K562 (cell line): ENCODE data around the gene HRAS. TPM values are rescaled to one million over a fixed set of nuclear protein-coding genes. Genes with fewer than 3 reads are reported as not detected.
A peak's percentile ranks its signal among the peaks of the same experiment; 100 is the strongest.

Source experiments
- ARID1B ChIP-seq: fragments of 450-650 bp; IDR thresholded peaks from 2 replicates; pipeline ENCODE4 v1.6.1; 2016; ENCODE audit warnings: antibody characterized with exemption, mild to moderate bottlenecking, inconsistent platforms
- ATF3 ChIP-seq, 2 experiments: fragments of 450-650 bp in 1 of 2; sonication (generic) in 1 of 2; formaldehyde crosslinking in 1 of 2; IDR thresholded peaks in 1 of 2; conservative IDR thresholded peaks in 1 of 2; 2 replicates each; pipeline versions ENCODE4 v1.6.1 to v1.8.1; 2016 to 2023; ENCODE audit warnings: mild to moderate bottlenecking in 2 of 2, moderate library complexity in 2 of 2, inconsistent platforms in 1 of 2, missing genetic modification reagents in 1 of 2
- BACH1 ChIP-seq: fragments of 200-800 bp; sonication (Bioruptor generic); IDR thresholded peaks from 2 replicates; pipeline ENCODE4 v1.6.1; 2016; ENCODE audit warnings: missing genetic modification characterization, missing compliant biosample characterization
- KDM4B ChIP-seq, 2 experiments: fragments of 450-650 bp in 1 of 2; sonication (generic) in 1 of 2; IDR thresholded peaks; 2 replicates each; pipeline ENCODE4 v1.6.1; 2016 to 2017; ENCODE audit warnings: borderline replicate concordance in 2 of 2, antibody characterized with exemption in 1 of 2, low read depth in 1 of 2, mild to moderate bottlenecking in 1 of 2
- MTA1 ChIP-seq: fragments of 450-650 bp; IDR thresholded peaks from 2 replicates; pipeline ENCODE4 v1.6.1; 2017; ENCODE audit warnings: borderline replicate concordance
- MYC ChIP-seq, 2 experiments: fragments of 250-450 bp in 1 of 2; sonication (Bioruptor Pico) in 1 of 2; IDR thresholded peaks; 2 replicates each; pipeline versions ENCODE4 v1.5.1 to v1.6.1; 2012 to 2021; ENCODE audit warnings: low read depth in 2 of 2, borderline replicate concordance in 1 of 2, improper control_type of control experiment in 1 of 2, low read length in 1 of 2, mild to moderate bottlenecking in 1 of 2, moderate library complexity in 1 of 2
- POLR2AphosphoS2 ChIP-seq: IDR thresholded peaks from 2 replicates; pipeline ENCODE4 v1.6.1; 2012; ENCODE audit warnings: low read length, improper control_type of control experiment
- RBFOX2 ChIP-seq: fragments of 200-400 bp; formaldehyde crosslinking; IDR thresholded peaks from 2 replicates; pipeline ENCODE4 v1.6.1; 2017; ENCODE audit warnings: low read depth, mild to moderate bottlenecking, low read length, moderate library complexity
- RBM15 ChIP-seq: fragments of 200-400 bp; formaldehyde crosslinking; IDR thresholded peaks from 2 replicates; pipeline ENCODE4 v1.6.1; 2018; ENCODE audit warnings: mild to moderate bottlenecking, low read length, moderate library complexity; ENCODE audit not compliant: insufficient read depth
- SMARCA4 ChIP-seq: fragments of 450-650 bp; IDR thresholded peaks from 2 replicates; pipeline ENCODE4 v1.6.1; 2016
- SP1 ChIP-seq: sonication (generic); formaldehyde crosslinking; IDR thresholded peaks from 2 replicates; pipeline ENCODE4 v1.8.1; 2022; ENCODE audit warnings: mild to moderate bottlenecking, missing genetic modification reagents
- ZBTB9 ChIP-seq: fragments of 450-650 bp; formaldehyde crosslinking; IDR thresholded peaks from 2 replicates; pipeline ENCODE4 v1.4.0; 2020; ENCODE audit warnings: mild to moderate bottlenecking, moderate library complexity
- ZNF316 ChIP-seq: fragments of 450-650 bp; IDR thresholded peaks from 2 replicates; pipeline ENCODE4 v1.6.1; 2016
- ZNF431 ChIP-seq: sonication (generic); formaldehyde crosslinking; IDR thresholded peaks from 2 replicates; pipeline ENCODE4 v1.8.0; 2022; ENCODE audit warnings: mild to moderate bottlenecking, missing genetic modification reagents
- ZNF445 ChIP-seq: fragments of 250-450 bp; sonication (Bioruptor Pico); IDR thresholded peaks from 2 replicates; pipeline ENCODE4 v1.4.0; 2020; ENCODE audit warnings: low read depth, mild to moderate bottlenecking, moderate library complexity
- ZNF589 ChIP-seq: fragments of 200-800 bp; sonication (Bioruptor generic); IDR thresholded peaks from 2 replicates; pipeline ENCODE4 v1.6.1; 2016; ENCODE audit warnings: low read depth, missing genetic modification characterization, missing compliant biosample characterization
- ZNF609 ChIP-seq: sonication (generic); formaldehyde crosslinking; IDR thresholded peaks from 2 replicates; pipeline ENCODE4 v1.8.1; 2023; ENCODE audit warnings: missing genetic modification reagents, mild to moderate bottlenecking, borderline replicate concordance
- polyA plus RNA-seq, 8 experiments: library from polyadenylated mRNA; depleted of rRNA in 4 of 8; stranded (reverse) in 5 of 8; unstranded in 3 of 8; fragments of >200 nt; fragmentation: Nextera tagmentation in 2 of 8; fragmentation: Illumina TruSeq in 1 of 8; extraction: Ambion mirVana in 2 of 8; extraction: Trizol in 1 of 8; gene quantifications; 2 replicates each; pipeline versions ENCODE4 v1.2.1 to v1.2.3, GENCODE V29; 2011 to 2014; ENCODE audit warnings: inconsistent platforms in 1 of 8, missing spikeins in 1 of 8
- total RNA-seq, 7 experiments: library from RNA; depleted of rRNA in 6 of 7; stranded (reverse); fragments of >200 nt in 6 of 7; fragmentation: Illumina TruSeq in 2 of 7; extraction: Trizol in 2 of 7; gene quantifications; 2 replicates each; pipeline versions ENCODE4 v1.2.1 to v1.2.3, GENCODE V29; 2011 to 2021; ENCODE audit warnings: low replicate concordance in 1 of 7
- TF ChIP-seq, protein P1 (sequence below), 2 experiments: fragments of 450-650 bp; conservative IDR thresholded peaks; 2 replicates each; pipeline ENCODE4 v1.6.1; 2017; ENCODE audit warnings: mild to moderate bottlenecking in 2 of 2, moderate library complexity in 2 of 2

The HRAS gene
- total and polyA plus RNA-seq, 9 of the 15 experiments (the other 6 are each of a cell fraction or from before 2014, with no cell fraction given) = 2.8 to 73.5 (median 29.6) TPM

DNA sequence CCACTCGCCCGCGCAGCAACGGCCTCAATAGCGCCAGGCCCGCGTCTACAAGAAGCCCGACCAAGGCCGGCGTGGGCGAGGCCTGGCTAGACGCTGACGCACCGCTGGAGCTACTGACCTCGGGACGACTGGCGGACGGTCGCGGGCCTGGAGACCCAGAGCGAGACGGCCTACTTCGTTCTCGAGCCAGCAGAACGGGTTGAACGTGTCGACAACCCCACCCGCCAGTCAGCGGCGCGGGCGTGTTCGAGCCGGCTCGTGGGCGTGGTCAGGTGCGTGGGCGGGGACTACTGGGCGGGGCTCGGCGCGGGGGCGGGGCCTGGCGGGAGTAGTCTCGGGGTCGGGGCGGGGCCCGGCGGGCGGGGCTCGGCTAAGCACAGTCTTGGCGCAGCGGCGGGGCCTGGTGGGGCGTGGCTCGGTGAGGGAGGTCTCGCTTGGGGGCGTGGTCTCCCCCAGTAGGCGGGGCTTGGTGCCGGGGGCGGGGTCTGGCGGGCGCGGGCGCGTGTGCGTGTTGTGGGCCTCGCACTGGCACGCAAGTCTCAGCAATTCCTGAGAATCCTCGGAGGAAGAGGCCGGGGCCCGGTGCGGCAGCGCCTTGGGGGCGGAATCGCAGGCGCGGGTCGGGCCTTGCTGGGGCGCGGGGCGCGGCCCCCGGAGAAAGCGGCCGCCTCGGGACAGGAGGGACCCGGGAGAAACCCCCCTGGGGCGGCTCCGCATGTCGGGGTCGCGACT lies 28.2 kb downstream of the HRAS start, which contains the start of gene RNH1 (continued):
- no peak; a peak in 1 of 4 replicates for TF ChIP-seq KDM4B (IDR thresholded peaks at IDR 0.05; ENCODE audit: borderline replicate concordance in 2 of 2, low read depth in 1 of 2)
- TF ChIP-seq MYC (IDR thresholded peaks at IDR 0.05; ENCODE audit: low read depth, low read length) = peak; percentile 73; the same call in 1 of the 2 replicates
- no peak for TF ChIP-seq MYC (CRISPR knock-in tag; IDR thresholded peaks at IDR 0.05; ENCODE audit: borderline replicate concordance, low read depth)
- TF ChIP-seq MTA1 = no peak
- no peak for TF ChIP-seq ZNF431 (CRISPR knock-in tag)
- no peak for TF ChIP-seq ZNF316
- TF ChIP-seq, protein P1, sequence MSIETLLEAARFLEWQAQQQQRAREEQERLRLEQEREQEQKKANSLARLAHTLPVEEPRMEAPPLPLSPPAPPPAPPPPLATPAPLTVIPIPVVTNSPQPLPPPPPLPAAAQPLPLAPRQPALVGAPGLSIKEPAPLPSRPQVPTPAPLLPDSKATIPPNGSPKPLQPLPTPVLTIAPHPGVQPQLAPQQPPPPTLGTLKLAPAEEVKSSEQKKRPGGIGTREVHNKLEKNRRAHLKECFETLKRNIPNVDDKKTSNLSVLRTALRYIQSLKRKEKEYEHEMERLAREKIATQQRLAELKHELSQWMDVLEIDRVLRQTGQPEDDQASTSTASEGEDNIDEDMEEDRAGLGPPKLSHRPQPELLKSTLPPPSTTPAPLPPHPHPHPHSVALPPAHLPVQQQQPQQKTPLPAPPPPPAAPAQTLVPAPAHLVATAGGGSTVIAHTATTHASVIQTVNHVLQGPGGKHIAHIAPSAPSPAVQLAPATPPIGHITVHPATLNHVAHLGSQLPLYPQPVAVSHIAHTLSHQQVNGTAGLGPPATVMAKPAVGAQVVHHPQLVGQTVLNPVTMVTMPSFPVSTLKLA (conservative IDR thresholded peaks at IDR 0.05) = peak; percentile 12 to 20
- peak; percentile 77 for TF ChIP-seq RBFOX2
- TF ChIP-seq ATF3 (IDR thresholded peaks at IDR 0.05) = no peak
- TF ChIP-seq ATF3 (CRISPR knock-in tag; conservative IDR thresholded peaks at IDR 0.05) = no peak
- TF ChIP-seq ZNF609 (CRISPR knock-in tag) = no peak
- no peak for TF ChIP-seq SMARCA4
- no peak for TF ChIP-seq ZNF589 (CRISPR knock-in tag)
- no peak for TF ChIP-seq ZNF445 (CRISPR knock-in tag)
- TF ChIP-seq POLR2AphosphoS2 = no peak; the same call in 1 of the 2 replicates
- peak; percentile 77; the same call in 1 of the 2 replicates for TF ChIP-seq SP1 (CRISPR knock-in tag)
- TF ChIP-seq RBM15 = no peak
- no peak for TF ChIP-seq BACH1
- TF ChIP-seq ARID1B = no peak
- TF ChIP-seq ZBTB9 = peak; percentile 68
